SK-N-SH (cell line): Measurements from ENCODE around the gene HBP1. TPM values are rescaled to one million over a fixed set of nuclear protein-coding genes. Genes with fewer than 3 reads are reported as not detected.

Source experiments
- CTCF ChIA-PET: fragments of 300-600, 350-600 bp; formaldehyde crosslinking; extraction: SDS; loops from one replicate; lab custom pipeline; 2021; lab: Yijun Ruan, JAX
- POLR2A ChIA-PET: fragments of 350-600 bp; sonication (Branson Sonifier 250); formaldehyde crosslinking; extraction: SDS; loops from one replicate; lab custom pipeline; 2020; ENCODE audit warnings: antibody characterized with exemption, inconsistent platforms; lab: Yijun Ruan, JAX
- DNase-seq: peaks from one replicate; pipeline ENCODE4 v3.0.0; 2012
- H2AFZ ChIP-seq: fragments of 200-600 bp; sonication (generic); 2 replicates; pipeline ENCODE4 v1.8.1; 2016; ENCODE audit warnings: antibody characterized with exemption, mild to moderate bottlenecking, low read depth
- H3F3A ChIP-seq: fragments of 200-600 bp; sonication (generic); replicated peaks from 2 replicates; pipeline ENCODE3; 2016; ENCODE audit warnings: antibody characterized with exemption, mild to moderate bottlenecking; ENCODE audit not compliant: insufficient read depth
- H3K27ac ChIP-seq, 2 experiments: fragments of 200-500 bp in 1 of 2; fragments of 200-600 bp in 1 of 2; sonication (Bioruptor generic) in 1 of 2; sonication (generic), shearing (Covaris generic) in 1 of 2; 2 replicates each; pipeline versions ENCODE4 v1.5.1 to v1.6.1; 2014 to 2016; ENCODE audit warnings: low read depth in 2 of 2, inconsistent platforms in 1 of 2, low read length in 1 of 2, mild to moderate bottlenecking in 1 of 2, mixed read lengths in 1 of 2
- H3K27me3 ChIP-seq: fragments of 200-600 bp; sonication (generic), shearing (Covaris generic); 2 replicates; pipeline ENCODE4 v1.6.1; 2016; ENCODE audit warnings: mixed run types; ENCODE audit not compliant: insufficient read depth
- H3K36me3 ChIP-seq, 2 experiments: fragments of 200-500 bp in 1 of 2; fragments of 200-600 bp in 1 of 2; sonication (Bioruptor generic) in 1 of 2; sonication (generic) in 1 of 2; replicated peaks in 1 of 2; 2 replicates each; pipeline versions ENCODE3 to v1.5.1; 2014 to 2016; ENCODE audit warnings: low read length in 1 of 2, mild to moderate bottlenecking in 1 of 2; ENCODE audit not compliant: insufficient read depth in 2 of 2, control insufficient read depth in 1 of 2
- H3K4me1 ChIP-seq, 2 experiments: fragments of 200-500 bp in 1 of 2; fragments of 200-600 bp in 1 of 2; sonication (Bioruptor generic) in 1 of 2; sonication (generic), shearing (Covaris generic) in 1 of 2; 2 replicates each; pipeline versions ENCODE4 v1.5.1 to v1.6.1; 2014 to 2016; ENCODE audit warnings: low read depth in 1 of 2, low read length in 1 of 2, mixed run types in 1 of 2; ENCODE audit not compliant: insufficient read depth in 2 of 2, control insufficient read depth in 1 of 2
- H3K4me2 ChIP-seq: fragments of 200-600 bp; sonication (generic), shearing (Covaris generic); 2 replicates; pipeline ENCODE4 v1.6.1; 2017; ENCODE audit warnings: mixed run types
- H3K4me3 ChIP-seq, 2 experiments: fragments of 200-500 bp in 1 of 2; fragments of 200-600 bp in 1 of 2; sonication (Bioruptor generic) in 1 of 2; sonication (generic), shearing (Covaris generic) in 1 of 2; 2 replicates each; pipeline versions ENCODE4 v1.5.1 to v1.8.1; 2014 to 2016; ENCODE audit warnings: low read depth in 2 of 2, inconsistent platforms in 1 of 2, low read length in 1 of 2, mild to moderate bottlenecking in 1 of 2, mixed read lengths in 1 of 2, moderate library complexity in 1 of 2
- H3K79me2 ChIP-seq: fragments of 200-600 bp; sonication (generic); 2 replicates; pipeline ENCODE4 v1.8.1; 2017; ENCODE audit warnings: mild to moderate bottlenecking; ENCODE audit not compliant: insufficient read depth
- H3K9ac ChIP-seq: fragments of 200-600 bp; sonication (generic); 2 replicates; pipeline ENCODE4 v1.6.1; 2017; ENCODE audit warnings: mixed run types
- H3K9me2 ChIP-seq: fragments of 200-600 bp; sonication (generic); 2 replicates; pipeline ENCODE4 v1.6.1; 2017; ENCODE audit warnings: mixed run types
- H3K9me3 ChIP-seq: fragments of 200-600 bp; sonication (generic); 2 replicates; pipeline ENCODE4 v1.6.1; 2017; ENCODE audit warnings: mixed run types, mild to moderate bottlenecking, moderate library complexity
- H4K20me1 ChIP-seq: fragments of 200-600 bp; sonication (generic); 2 replicates; pipeline ENCODE4 v1.6.1; 2017; ENCODE audit warnings: mild to moderate bottlenecking, mixed run types; ENCODE audit not compliant: insufficient read depth
- CHD2 ChIP-seq: fragments of 150-350 bp; IDR thresholded peaks from 2 replicates; pipeline ENCODE4 v1.6.1; 2018; ENCODE audit warnings: low read length; ENCODE audit not compliant: partially characterized antibody
- CTCF ChIP-seq: fragments of 200-600 bp; sonication (generic); IDR thresholded peaks from 2 replicates; pipeline ENCODE4 v1.6.1; 2017; ENCODE audit warnings: antibody characterized with exemption, mild to moderate bottlenecking, moderate library complexity
- JUND ChIP-seq: IDR thresholded peaks from 2 replicates; pipeline ENCODE4 v1.4.0; 2012
- MEF2A ChIP-seq: IDR thresholded peaks from 2 replicates; pipeline ENCODE4 v1.4.0; 2012; ENCODE audit warnings: low read depth, borderline replicate concordance
- PBX3 ChIP-seq: IDR thresholded peaks from 2 replicates; pipeline ENCODE4; 2012
- POLR2AphosphoS5 ChIP-seq: IDR thresholded peaks from 2 replicates; pipeline ENCODE4 v1.6.1; 2012; ENCODE audit warnings: low read depth, low read length
- RCOR1 ChIP-seq: fragments of 150-350 bp; IDR thresholded peaks from 2 replicates; pipeline ENCODE4 v1.6.1; 2017; ENCODE audit warnings: antibody characterized with exemption, low read length
- REST ChIP-seq: IDR thresholded peaks from 2 replicates; pipeline ENCODE4 v1.6.1; 2012; ENCODE audit warnings: mild to moderate bottlenecking, low read depth, low read length, moderate library complexity
- RFX5 ChIP-seq: IDR thresholded peaks from 2 replicates; pipeline ENCODE4 v1.6.1; 2012; ENCODE audit warnings: mild to moderate bottlenecking, improper control_type of control experiment, low read length
- RXRA ChIP-seq: IDR thresholded peaks from 2 replicates; pipeline ENCODE4 v1.4.0; 2012; ENCODE audit warnings: low read depth, mild to moderate bottlenecking, borderline replicate concordance
- SMC3 ChIP-seq: IDR thresholded peaks from 2 replicates; pipeline ENCODE4 v1.6.1; 2012; ENCODE audit warnings: low read depth, low read length, improper control_type of control experiment
- TCF12 ChIP-seq: IDR thresholded peaks from 2 replicates; pipeline ENCODE4 v1.4.0; 2012
- TEAD4 ChIP-seq: IDR thresholded peaks from 2 replicates; pipeline ENCODE4 v1.4.0; 2012; ENCODE audit warnings: mild to moderate bottlenecking, borderline replicate concordance; ENCODE audit not compliant: insufficient read depth
- USF1 ChIP-seq: IDR thresholded peaks from 2 replicates; pipeline ENCODE4 v1.4.0; 2012; ENCODE audit warnings: low read depth, borderline replicate concordance
- ZBTB33 ChIP-seq: IDR thresholded peaks from 2 replicates; pipeline ENCODE4 v1.4.0; 2012; ENCODE audit warnings: low read depth, borderline replicate concordance
- WGBS: methylation state at CpG from one replicate; pipeline ENCODE4 v1.1.6; 2017; ENCODE audit warnings: low lambda C conversion rate; 5-methylcytosine and 5-hydroxymethylcytosine counted together
- polyA plus RNA-seq, 3 experiments: library from polyadenylated mRNA; depleted of rRNA; stranded (reverse); fragments of >200 nt; gene quantifications; 2 replicates each; pipeline ENCODE4 v1.2.3, GENCODE V29; 2012

Gene HBP1
- polyA plus RNA-seq, 1 of the 3 experiments (the other 2 are of a cell fraction), result 27.2 TPM

- WGBS, result 90% methylated on average over 5 of the region's 5 CpGs
These were observed 43.3 kb upstream of the HBP1 start for GRCh38 chr7:107125475-107125874.

GRCh38 chr7:107128217-107128616, 40.6 kb upstream of the HBP1 start:
- POLR2A ChIA-PET, result no interaction called here
- DNase-seq, result no peak
- 99% methylated on average over 2 of the region's 2 CpGs for WGBS
- Histone ChIP-seq H3K4me1 (no peaks in the 10 kb centered on the region; a peak in 1 of 4 replicates), H3K36me3 (no peaks in the 10 kb centered on the region), H3K9me2 (no peaks in the 10 kb centered on the region), H3K27me3 (no peaks in the 10 kb centered on the region), H3K9me3 (no peaks in the 10 kb centered on the region), H2AFZ (no peak overlapping the region), H3K4me2 (no peak overlapping the region), H3K79me2 (no peaks in the 10 kb centered on the region), H4K20me1 (no peaks in the 10 kb centered on the region), H3K4me3 (no peak overlapping the region), H3F3A (no peaks in the 10 kb centered on the region), H3K9ac (no peak overlapping the region), H3K27ac (no peak overlapping the region)
- CTCF ChIA-PET, result interaction anchor here (1.6 kb wide), 1 partner anchor 19 kb away, joined by 6 read pairs; no protein-coding TSS in a partner anchor
- TF ChIP-seq RXRA, result no peak
- TF ChIP-seq MEF2A, result no peak
- no peak for TF ChIP-seq CTCF
- no peak for TF ChIP-seq ZBTB33
- no peak for TF ChIP-seq RCOR1
- no peak for TF ChIP-seq PBX3
- no peak for TF ChIP-seq JUND
- no peak for TF ChIP-seq TEAD4
- TF ChIP-seq RFX5, result no peak
- no peak for TF ChIP-seq REST
- no peak for TF ChIP-seq SMC3
- TF ChIP-seq CHD2, result no peak
- TF ChIP-seq POLR2AphosphoS5, result no peak

More at GRCh38 chr7:107125475-107125874, 43.3 kb upstream of the HBP1 start:
- no peaks in the 10 kb centered on the region for H3K79me2 ChIP-seq
- H3K4me1 ChIP-seq, result no peaks in the 10 kb centered on the region
- H3K36me3 ChIP-seq, result no peaks in the 10 kb centered on the region
- no peak for TF ChIP-seq TCF12
- no peak for TF ChIP-seq USF1
- no peak overlapping the region for H3K4me2 ChIP-seq
- no peak overlapping the region for H3K9ac ChIP-seq
- no peak overlapping the region for H2AFZ ChIP-seq
- no peaks in the 10 kb centered on the region for H3K27me3 ChIP-seq
- H3F3A ChIP-seq, result no peaks in the 10 kb centered on the region
- DNase-seq, result no peak
- no peak overlapping the region for H3K4me3 ChIP-seq
- no peaks in the 10 kb centered on the region for H3K9me2 ChIP-seq
- H3K9me3 ChIP-seq, result no peaks in the 10 kb centered on the region
- ChIA-PET POLR2A (no interaction called here), CTCF (interaction anchor here (1.1 to 1.5 kb wide), 4 partner anchors 13 to 332 kb away, joined by 3 to 4 read pairs (median 4); no protein-coding TSS in a partner anchor)
- H4K20me1 ChIP-seq, result no peaks in the 10 kb centered on the region
- H3K27ac ChIP-seq, result no peak overlapping the region
